GM12872 (cell line): ENCODE measurements around the gene SRCAP.

Experiments
- TF ChIP-seq, protein P1 (sequence below): IDR thresholded peaks from 3 replicates; pipeline ENCODE4 v1.5.1; 2011; ENCODE audit warnings: low read depth, mild to moderate bottlenecking, low read length, moderate library complexity; ENCODE audit not compliant: insufficient read depth

The SRCAP gene

DNA sequence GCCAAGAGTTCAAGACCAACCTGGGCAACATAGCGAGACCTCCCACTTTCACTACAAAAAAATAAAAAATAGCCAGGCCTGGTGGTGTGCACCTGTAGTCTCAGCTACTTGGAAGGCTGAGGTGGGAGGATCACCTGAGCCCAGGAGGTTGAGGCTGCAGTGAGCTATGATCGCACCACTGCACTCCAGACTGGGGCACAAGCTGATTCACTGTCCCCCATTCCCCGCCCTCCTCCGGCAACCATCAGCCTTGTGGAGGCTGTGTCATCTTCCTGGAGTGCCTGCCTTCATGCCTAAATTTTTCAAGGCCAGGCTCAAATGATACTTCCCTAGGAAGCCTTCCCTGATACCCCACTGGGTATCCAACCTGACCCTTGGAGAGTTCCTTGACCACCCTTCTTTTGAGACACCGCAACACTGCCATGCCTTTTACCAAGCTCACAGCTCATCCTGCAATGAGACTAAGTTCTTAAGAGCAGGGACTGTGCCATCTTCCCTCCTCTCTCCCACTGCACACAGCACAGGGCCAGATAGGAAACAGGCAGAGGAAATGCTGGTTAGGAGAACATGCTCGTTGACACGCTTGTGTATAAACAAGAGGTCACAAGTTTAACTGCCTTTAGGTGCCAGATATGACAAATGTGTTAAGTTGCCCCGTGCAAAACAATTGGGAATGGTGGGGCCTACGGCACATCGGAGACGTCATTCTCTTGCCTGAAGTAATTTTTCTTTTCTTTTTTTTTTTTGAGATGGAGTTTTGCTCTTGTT is 3.9 kb upstream of the SRCAP start:
- TF ChIP-seq, protein P1, sequence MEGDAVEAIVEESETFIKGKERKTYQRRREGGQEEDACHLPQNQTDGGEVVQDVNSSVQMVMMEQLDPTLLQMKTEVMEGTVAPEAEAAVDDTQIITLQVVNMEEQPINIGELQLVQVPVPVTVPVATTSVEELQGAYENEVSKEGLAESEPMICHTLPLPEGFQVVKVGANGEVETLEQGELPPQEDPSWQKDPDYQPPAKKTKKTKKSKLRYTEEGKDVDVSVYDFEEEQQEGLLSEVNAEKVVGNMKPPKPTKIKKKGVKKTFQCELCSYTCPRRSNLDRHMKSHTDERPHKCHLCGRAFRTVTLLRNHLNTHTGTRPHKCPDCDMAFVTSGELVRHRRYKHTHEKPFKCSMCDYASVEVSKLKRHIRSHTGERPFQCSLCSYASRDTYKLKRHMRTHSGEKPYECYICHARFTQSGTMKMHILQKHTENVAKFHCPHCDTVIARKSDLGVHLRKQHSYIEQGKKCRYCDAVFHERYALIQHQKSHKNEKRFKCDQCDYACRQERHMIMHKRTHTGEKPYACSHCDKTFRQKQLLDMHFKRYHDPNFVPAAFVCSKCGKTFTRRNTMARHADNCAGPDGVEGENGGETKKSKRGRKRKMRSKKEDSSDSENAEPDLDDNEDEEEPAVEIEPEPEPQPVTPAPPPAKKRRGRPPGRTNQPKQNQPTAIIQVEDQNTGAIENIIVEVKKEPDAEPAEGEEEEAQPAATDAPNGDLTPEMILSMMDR: no peak

DNA sequence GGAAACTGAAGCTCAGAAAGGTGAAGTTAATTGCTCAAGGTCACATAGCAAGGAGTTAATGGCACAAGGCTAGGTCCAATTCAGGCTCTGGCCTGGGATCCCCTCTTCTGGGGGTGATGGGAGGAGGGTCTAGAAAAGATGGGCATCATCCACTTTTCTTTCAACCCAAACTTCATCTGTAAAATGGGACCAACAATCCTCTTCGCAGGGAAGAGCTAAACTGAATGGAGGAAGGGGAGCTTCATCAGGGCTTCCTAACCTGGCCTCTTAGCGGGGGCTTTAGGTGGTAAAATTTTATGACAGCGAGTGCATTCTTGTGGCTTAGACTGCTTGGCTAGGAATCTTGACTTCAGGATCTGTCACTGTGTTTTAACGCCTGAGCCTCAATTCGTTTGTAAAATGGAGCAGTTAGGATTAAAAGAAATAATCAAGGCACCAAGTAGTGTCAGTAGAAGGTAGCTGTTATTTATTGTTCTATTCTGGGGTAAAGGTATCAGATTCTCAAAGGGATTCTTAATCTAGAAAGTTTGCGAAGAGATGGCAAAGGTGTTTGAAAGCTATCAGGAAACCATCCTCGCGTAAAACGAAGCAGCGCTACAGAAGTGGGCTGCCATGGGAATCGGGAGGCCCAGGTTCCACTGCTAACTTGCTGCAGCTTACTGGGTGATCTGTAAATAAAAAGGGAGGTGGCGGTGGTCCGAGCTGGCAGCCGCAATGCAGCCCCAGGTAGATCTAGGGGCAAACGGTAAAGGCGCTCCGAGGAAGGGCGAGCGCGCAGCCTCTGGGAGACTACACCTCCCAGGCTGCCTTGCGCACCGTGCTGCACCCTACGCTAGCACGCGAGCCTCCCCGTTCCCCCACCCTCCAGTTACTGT is 1.5 kb upstream of the SRCAP start:
- TF ChIP-seq, protein P1: no peak

DNA sequence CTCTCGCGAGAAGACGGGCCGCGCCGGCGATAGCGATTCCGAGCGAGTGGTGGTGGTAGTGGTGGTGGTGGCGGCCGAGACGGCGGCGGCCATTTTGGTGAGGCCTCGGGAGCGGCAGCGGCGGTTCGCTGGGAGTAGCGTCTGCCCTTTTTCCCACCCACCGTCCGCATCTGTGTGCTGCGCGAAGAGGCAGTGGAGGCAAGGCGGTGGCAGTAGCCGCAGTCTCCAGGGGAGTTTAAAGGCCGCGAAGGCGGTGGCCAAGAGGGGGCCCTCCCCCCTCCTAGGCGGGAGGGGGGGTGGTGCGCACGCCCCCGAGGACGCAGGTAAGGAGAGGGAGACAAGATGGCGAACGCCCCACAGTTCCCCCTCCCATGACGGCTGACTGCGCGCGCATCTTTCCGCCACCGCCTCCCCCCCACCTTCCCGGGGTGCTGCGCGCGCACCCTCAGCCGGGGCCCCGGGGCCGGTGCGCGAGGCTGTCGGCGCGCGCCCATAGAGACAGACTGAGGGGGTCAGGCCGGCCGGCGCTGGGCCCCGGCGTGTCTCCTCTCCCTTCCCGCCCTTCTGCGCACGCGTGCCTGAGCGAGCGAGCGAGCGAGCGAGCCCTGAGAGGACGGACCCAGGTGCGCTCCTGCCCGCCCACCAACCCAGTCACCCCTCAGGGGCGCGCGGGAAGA is 694 bp upstream of the SRCAP start:
- TF ChIP-seq, protein P1: no peak

DNA sequence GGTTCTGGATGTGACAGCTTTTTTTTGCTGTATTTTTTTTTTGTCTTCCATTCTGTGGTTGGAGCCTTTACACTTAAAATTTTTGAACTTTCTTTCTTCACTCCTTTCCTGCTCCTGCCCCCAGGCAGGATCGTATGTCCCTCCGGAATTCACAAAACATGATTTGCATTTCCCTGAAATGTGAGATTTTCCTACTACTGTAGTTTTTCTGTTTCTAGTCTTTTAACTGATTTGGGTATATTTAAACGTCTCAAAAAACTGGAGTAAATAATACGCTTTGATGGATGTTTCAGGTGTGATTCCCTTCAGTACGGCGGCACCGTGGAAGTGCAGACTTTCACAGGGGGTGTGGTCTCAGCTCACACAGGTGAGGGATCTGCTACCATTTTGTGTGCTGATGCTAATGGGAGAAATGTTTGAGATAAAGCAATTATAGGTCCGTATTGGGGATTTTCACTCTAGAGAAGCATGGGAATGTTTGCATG is 686 bp downstream of the SRCAP start:
- TF ChIP-seq, protein P1: no peak

DNA sequence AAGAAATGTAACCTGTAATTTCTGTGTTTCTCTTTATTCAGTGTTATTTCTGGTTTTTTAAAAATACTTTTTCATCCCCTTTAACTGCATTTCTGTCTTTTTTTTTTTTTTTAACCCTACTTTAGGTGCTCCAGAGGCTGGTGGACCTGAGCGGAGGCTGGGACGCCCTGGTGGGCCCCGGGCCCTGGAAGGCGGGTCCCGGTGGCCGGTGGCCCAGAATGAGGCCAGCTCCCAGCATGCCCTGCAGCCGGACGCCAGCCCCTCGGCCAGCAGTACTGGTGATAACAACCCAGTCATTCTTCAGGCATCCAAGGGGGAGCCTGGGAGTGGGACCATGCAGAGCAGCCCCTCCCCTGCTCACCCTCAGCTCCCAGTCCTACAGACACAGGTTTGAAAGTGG is 1.5 kb downstream of the SRCAP start:
- TF ChIP-seq, protein P1: no peak

DNA sequence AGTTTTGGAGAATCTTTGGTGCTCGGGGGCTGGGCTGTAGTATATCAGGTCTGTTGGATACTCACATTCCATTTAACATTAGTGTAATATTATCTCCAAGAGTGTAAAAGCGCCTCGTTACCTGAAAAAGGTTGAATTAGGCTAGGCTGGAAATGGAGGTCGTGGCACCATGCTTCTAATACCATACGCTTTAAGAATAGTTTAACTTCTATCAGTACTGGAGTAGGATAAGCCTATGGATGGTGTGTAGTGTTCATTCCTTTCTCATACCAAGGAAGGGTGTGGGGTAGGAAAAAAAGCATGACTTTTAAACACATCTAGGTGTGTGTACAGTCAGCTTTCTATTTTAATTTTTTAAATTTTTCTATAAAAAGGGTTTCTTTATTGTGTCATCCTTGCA is 2.0 kb downstream of the SRCAP start:
- TF ChIP-seq, protein P1: no peak

DNA sequence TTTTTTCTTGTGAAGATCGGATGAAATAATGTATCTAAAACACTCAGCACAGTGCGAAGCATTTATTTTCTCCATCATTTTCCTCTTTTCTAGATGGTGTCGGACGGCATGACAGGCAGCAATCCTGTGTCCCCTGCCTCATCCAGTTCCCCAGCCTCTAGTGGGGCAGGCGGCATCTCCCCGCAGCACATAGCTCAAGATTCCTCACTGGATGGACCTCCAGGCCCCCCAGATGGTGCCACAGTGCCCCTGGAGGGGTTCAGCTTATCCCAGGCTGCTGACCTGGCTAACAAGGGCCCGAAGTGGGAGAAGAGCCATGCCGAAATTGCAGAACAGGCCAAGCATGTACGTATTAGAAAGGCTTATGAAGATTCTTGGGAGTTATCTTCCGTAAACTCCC is 5.0 kb downstream of the SRCAP start:
- TF ChIP-seq, protein P1: no peak
